GM21737 (cell line): ENCODE measurements around the gene CD86.
"Not testable (repeated sequence)": the region's sequence is repeated elsewhere in the genome, so short reads cannot be mapped to it uniquely, and the experiment has no call there.

Experiments used
- ATAC-seq: cut with Tn5 transposase; IDR thresholded peaks from one replicate; pipeline ENCODE4 v1.9.1; 2021; ENCODE audit warnings: mild to moderate bottlenecking, moderate library complexity; ENCODE audit not compliant: unreplicated experiment

CD86 gene, protein sequence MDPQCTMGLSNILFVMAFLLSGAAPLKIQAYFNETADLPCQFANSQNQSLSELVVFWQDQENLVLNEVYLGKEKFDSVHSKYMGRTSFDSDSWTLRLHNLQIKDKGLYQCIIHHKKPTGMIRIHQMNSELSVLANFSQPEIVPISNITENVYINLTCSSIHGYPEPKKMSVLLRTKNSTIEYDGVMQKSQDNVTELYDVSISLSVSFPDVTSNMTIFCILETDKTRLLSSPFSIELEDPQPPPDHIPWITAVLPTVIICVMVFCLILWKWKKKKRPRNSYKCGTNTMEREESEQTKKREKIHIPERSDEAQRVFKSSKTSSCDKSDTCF

DNA sequence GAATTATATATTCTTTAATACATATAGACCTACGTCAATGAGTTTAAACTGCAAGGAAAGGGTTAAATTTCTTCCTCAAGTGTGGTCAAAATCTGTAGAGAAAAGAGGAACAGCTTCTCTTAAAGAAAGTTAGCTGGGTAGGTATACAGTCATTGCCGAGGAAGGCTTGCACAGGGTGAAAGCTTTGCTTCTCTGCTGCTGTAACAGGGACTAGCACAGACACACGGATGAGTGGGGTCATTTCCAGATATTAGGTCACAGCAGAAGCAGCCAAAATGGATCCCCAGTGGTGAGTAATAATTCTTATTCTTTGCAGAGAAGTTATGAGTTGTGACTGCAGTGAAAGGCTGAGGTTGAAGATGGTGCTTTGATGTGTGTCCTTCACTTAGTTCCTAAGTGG lies at the start of gene CD86:
CD86 (plus strand) TSS at position 148 of the 400 bp plus-strand sequence; CDS start at position 276, 128 bp downstream.
- ATAC-seq, result peak; percentile 84

DNA sequence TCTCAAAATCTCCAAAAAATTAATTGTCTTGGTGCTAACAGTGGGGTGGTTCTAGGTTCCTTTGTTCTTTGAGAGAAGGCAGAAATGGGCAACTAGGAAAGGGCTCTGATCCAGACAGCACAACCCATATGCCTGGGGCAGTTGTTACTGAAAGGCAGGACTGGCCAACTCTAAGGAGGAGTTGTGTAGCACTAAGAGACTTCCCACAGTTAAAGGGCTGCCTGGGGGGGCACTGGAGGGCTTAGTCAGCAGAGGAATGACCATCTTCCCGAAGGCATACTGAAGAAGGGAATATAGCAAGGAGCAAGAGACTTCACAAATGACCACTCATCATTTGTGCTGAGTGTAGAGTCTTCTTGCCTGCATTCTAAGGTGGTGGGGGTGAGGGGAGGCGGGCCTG lies 48.9 kb upstream of the CD86 start:
- ATAC-seq, result no peak

DNA sequence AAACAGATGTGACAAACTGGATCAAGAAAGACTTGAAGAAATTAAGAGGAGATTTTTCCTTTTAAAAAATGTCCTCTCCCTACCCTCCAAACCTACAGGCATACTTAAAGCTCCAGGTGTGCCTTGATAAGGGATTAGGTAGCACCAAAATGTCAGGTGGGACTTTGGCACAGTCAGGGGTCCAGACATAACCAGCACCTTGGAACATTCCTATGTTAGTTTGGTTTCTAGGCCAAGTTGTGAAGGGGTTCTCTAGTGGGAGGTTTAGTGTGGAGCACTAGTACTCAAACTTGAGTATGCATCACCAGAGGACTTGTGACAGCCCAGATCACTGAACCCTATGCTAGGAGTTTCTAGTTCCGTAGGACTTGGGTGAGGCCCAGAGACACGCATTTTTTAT lies 47.0 kb upstream of the CD86 start:
- no peak for ATAC-seq

DNA sequence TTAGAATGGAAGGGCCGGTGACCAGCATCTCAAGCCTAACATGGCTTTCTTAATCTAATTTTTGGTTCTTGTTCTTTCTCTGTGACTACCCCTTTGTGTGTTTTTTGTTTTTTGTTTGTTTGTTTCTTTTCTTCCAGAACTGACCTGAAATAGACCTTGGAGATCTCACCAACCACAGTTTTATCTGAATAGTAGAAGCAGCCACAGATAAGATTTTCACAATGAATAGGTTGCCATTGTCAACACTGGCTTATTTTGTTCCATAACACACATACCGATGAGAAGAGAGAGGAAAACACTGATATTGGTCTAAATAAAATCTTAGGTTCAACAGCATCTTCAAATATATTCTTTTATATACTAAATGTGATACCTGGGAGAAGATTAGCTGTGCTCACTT lies 44.7 kb upstream of the CD86 start:
- no peak for ATAC-seq

DNA sequence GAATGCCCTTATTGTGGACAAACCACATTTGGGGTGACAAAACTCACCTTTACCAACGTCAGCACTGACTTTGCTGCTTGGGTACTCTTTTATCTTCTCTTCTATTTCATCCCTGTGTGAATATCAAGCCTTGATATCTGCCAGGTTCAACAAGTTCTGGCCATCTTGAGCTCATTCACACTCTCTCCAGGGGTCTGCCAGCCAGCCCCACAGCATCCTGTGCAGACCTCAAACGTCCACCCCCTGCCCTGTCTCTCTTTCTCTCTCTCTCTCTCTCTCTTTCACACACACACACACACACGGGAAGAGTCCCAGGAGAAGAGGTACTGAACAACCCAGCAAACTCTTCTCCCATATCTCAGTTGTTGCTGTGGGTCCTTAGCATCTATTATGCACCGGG lies 43.8 kb upstream of the CD86 start:
- ATAC-seq, result no peak

DNA sequence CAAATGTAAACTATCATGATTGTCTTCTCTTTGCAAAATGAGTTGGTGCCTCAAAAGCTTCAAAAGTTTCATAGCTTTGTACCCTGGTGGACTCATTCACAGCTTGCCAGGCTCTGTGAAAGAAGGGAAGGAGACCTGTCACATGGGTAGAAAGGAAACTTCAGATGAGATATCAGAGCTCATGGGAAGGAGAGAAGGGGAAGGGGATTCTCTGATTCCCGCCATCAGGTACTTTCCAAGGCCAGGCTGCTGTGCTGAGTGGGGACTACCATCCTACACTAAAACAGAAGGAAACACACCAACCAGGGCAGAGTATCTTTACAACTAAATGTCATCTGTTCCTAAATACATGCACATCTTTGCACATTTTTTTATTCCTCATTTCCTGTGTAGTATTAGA lies 42.3 kb upstream of the CD86 start:
- ATAC-seq, result no peak

DNA sequence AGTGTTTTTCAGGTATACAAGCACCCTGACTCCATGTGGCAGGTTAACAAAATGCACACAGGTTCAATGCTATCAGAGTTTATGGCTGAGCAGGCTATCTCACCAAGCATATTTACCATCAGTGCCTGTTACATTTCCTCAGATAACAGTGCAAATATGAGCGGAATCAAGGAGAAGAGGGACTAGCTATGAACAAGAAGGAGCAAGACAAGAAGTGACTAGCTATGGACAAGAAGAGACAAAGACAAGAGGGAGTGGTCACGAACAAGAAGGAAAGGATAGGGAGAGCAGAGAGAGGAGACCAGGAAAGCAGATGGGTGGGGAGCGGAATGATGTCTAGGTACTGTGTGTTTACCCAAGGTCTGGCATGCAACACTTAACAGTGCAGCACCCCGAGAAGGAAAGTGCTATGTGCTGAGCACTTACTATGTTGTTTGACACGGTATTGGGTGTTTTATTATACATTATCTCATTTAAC lies 41.7 kb upstream of the CD86 start:
- ATAC-seq, result no peak

DNA sequence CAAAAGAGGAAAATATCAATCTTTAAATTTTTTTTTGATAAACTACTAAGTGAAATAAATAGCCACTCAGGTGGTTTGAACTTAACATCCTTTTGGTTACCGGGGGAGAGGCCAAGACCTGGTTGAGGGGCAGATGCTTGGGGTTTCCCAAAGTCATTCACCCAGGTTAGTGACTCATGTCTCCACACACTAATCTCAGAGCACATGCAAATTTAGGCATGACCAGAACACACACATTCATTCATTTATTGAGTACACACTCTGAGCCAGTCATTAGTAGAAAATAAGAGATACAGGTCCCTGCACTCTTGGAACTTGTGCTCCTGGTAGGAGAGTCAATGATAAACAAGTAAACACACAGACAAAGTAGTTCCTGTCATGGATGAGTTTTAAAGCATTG lies 40.4 kb upstream of the CD86 start:
- peak; percentile 69 for ATAC-seq

DNA sequence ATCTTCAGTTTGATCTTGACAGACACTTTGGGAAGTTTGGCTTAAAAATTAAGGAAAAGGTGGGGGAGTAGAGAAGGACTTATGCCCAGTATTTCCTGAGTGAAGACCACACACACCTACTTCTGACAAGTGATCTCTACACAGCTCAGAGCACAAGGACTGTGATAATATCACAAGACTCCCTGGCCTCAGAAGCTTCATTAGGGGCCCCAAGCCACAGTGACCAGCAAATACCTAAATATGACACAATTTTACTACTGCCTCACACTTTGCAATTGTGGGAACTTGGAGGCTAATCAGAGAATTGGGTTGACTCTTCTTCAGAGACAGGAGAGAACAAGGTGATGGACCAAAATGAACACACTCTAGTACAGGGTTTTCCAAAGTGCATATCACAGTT lies 35.7 kb upstream of the CD86 start:
- ATAC-seq, result no peak

DNA sequence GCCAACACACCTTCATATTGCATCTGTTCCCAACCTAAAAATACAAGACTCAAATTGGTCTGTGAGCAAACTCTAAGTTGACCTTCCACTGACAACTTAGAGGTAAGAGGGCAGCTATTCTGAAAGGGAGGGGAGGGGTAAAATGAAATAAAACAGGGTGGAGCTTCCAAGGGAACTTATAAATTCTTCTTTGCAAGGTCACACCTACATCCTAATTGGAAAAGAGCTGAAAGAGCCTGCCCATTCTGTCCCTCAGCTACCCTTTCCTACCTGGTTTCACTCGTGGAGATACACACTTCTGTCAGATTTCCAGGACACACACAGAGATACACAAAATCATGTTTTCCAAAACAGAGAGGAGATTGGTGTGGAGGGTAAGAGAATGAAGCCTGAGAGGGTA lies 34.1 kb upstream of the CD86 start:
- no peak for ATAC-seq

DNA sequence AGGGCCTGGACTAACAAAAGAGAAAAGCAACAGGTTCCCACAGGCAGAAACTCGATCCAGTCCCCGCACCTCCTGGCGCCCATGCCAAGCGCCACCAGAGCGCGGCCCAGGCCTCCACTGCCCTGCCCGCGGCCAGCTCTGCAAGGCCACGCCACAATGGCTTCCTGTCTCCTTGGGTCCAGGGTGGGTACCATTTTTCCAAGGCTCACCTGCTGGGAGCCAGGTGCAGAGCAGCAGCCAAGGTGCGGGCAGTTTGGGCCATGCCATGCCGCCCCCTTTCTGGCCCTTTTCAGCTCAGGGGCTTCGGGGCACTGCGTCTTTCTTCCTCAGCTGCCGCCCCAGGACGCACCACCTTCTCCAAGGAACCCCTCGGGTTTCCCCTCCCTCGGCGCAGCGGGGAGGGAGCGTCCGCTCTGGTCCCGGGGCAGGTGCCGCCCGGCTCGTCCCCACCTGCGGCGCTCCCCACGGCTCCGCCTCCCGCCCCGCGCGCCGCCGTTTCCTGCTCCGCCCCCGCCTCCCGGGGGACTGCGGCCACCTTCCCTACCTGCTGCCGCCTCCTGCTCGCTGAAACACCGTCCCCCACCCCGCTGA lies 33.3 kb upstream of the CD86 start, which contains the start of gene ILDR1:
ILDR1 (minus strand) TSS at position 437 of the 591 bp plus-strand sequence; CDS start at position 267, 170 bp downstream.
- ATAC-seq, result peak; percentile 41

DNA sequence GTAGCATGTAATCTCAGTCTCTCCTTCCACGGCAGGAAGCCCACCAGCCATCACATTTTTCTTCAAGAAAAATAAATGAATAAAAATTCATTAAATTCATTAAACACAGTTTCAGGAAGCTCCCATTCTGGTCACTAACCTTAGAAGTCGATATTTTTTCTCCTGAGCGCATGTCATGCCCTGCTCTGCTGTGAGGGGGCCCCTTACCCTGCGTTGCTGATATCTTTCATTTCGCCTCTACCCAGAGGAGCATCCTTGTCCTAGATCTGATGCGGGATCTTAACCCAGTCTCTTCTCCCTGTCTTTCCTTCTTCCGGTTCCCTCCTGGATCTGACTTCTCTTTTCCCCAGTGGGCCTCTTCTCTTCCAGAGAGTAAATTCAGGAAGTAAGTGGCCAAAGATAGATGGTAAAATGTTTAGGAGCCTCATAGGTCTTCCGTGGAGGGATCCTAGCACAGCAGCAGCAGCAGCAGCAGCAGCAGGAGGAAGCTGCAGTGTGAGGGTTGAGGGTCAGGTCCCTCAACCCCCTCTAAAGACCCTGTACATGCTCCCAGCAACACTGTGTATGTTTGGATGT lies 31.7 kb upstream of the CD86 start:
- no peak for ATAC-seq

DNA sequence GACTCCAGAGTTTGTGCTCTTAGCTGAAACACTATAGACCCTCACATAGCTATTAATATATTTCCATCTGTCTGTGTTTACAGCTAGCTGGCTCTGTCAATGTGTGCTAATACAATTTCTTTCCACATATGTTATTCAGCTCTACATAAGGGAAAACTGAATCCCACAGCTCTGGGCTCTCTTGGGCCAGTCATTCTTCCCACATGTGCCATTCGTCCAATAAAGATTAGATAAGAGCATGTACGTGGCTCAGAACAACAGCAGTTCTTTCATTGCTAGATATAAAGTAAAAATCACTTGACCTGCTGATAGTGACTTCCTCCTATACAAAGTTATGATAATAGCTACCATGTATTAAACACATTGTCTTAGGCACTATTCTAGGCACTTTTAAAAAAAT lies 30.4 kb upstream of the CD86 start:
- no peak for ATAC-seq

DNA sequence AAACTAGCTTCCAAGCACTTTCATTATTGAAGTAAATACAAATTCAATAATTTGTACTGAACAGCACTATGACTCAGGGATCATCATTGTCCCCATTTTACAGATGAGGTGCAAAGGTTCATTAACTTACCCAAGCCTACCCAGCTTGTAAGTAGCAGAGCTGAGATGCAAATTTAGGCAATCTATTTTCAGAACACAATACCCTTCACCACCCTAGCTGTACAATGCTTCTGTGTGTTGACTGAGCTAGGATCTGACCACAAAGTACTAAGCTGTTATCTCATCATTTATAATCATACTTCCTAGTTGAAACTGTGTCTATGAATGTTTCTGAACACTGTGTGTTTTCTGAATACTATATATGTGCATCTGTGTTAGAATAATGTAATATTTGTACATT lies 29.9 kb upstream of the CD86 start:
- ATAC-seq, result peak; percentile 70

DNA sequence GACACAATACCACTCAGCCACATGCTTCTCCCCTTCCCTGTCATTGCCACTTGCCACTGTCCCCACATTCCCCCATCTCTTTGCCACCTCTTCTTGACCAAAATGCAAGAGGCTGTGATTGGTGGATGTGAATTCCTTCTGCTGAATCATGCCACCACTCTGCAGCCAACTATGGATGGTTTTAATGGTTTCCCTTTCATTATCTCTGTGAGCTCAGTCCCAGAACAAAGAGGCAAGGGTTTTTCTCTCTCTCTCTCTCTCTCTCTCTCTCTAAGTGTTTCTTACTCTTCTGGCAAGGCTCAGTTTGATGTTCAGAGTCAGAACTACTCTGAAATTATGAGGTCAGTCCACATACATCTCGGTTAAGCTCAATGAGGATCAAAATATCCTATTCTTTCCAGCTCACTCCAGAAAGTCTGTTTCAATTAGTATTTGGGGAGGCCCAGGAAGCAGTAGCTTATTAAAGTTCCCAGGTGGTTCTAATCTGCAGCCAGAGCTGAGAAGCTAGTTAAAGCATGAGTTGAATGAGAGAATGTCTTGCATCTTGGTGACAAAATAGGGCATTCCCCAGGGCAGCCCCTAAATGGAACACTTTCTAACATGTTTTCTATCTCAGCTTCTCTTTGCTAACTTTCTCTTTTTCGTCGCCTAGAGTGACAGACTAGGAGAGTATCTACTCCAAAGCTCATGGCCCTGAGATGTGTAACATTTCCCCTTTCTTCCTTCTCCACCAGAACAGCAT lies 24.6 kb upstream of the CD86 start:
- peak; percentile 56 for ATAC-seq

DNA sequence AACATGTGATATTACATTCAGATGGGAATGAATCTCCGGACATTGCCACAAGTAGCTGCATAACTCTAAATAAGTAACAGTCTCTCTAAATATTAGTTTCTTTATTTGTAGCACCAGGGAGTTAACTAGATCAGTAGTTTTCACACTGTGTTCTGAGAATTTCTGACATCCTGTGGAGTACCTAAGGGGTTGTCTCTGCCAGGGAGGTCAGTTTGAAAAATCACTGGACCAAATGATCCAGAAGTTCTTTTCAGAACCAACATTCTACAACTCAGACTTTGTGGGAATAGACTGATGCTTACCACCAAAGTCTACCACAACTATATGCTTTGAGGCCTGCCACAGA lies 24.1 kb upstream of the CD86 start:
- peak; percentile 39 for ATAC-seq

DNA sequence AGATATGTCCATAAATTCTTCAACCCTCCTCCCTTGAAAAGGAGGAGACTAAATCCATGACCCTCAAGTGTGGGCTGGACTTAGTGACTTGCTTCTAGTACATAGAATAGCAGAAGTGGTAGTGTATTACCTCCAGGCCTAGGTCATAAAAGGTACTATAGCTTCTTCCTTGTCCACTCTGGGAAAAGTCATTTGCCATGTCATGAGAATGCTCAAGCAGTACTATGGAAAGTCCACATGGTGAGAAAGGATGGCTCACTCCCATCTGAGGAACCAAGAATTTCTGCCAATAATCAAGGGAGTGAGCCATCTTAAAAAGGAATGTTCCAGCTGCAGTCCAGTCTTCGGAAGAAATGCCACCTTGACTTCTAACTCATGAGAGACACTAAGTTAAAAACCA lies 22.6 kb upstream of the CD86 start:
- no peak for ATAC-seq

DNA sequence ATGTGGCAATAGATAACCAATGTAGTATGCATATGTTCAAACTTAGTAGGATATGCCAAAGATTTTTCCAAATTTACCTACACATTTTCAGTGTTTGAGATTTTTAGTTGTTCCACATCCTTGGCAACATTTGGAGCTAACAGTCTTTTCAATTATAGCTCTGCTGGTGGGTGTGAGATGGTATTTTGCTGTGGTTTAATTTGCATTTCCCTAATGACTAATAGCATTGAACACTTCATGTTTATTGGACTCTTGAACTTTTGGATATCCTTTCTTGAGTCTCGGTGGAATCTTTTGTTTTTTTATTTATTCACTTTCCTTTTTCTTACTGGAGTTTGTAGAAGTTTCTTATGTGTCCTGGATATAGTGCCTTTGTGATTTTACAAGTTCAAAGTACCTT lies 22.1 kb upstream of the CD86 start:
- no peak for ATAC-seq

DNA sequence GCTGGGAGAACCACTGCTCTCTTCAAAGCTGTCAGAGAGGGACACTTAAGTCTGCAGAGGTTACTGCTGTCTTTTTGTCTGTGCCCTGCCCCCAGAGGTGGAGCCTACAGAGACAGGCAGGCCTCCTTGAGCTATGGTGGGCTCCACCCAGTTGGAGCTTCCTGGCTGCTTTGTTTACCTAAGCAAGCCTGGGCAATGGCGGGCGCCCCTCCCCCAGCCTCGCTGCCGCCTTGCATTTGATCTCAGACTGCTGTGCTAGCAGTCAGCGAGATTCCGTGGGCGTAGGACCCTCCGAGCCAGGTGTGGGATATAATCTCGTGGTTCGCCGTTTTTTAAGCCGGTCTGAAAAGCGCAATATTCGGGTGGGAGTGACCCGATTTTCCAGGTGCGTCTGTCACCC lies 7.9 kb upstream of the CD86 start:
- not testable (repeated sequence) for ATAC-seq

DNA sequence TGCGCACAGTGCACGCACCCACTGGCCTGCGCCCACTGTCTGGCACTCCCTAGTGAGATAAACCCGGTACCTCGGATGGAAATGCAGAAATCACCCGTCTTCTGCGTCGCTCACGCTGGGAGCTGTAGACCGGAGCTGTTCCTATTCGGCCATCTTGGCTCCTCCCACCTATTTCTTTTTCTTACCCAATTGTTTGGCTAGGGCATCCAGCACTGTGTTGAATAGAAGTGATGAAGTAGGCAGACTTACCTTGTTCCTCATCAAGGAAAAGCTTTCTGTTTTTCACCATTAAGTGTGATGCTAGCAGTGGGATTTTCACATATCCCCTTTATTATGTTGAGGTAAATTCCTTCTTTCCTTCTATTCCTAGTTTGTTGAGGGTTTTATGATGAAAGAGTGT lies 7.4 kb upstream of the CD86 start:
- ATAC-seq, result not testable (repeated sequence)

DNA sequence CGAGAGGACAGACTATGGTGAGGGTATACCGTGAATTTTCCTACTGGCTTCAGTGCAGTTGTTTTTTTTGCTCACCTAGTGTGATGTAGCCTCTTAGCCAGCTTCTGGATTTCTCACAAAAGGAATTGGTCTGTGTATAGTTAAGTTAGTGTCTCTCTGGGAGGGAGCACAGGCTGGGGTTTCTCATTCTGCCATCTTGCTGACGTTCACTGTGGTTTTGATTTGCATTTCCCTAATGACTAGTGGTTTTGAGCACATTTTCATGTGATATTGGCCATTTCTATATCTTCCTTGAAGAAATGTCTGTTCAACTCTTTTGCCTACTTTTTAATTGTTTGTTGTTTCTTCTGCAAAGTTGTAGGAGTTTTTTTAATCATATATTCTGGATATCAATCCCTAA lies 2.2 kb upstream of the CD86 start:
- ATAC-seq, result peak; percentile 45

DNA sequence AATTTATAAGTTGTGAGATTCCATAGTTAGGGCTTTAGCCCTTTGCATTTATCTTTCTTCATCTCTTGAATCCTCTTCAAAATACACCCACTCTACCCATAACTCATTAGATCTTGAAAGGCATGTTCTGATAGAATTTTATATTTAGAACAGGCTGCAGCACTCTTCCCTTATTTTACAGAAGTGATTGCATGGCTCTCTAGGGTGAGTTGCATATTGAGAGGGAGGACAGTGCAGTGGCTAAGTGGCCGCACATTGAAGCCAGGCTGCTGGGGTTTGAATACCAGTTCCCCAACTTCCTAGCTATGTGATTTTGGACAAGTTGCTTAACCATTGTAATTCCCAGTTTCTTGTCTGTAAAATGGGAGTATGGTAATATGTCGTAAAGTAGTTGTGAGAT lies 2.5 kb downstream of the CD86 start:
- no peak for ATAC-seq
